LNCAP (cell line): ENCODE measurements around the gene MEF2C.

Source experiments
- TF ChIP-seq, protein P1 (sequence below): fragments of 450-650 bp; IDR thresholded peaks from 2 replicates; pipeline ENCODE4 v1.5.1; 2017; ENCODE audit warnings: mild to moderate bottlenecking

The MEF2C gene

DNA sequence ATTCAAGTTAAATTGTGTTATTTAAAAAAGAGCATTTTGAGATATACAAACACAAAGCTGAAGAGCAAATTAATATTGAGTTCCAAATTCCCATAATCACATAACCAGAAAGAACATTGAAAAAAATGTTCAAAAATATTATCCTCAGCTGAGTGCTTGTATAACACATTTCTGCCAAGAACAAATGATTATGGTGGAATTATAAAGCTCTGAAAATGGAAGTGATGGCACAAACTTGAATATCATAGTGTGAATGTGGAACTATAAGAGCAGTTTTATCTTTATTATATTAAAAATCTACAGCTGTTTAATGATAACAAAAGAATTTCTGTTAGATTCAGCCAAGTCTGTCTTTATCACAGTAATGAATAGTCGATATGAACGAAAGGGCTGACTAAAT is 117.8 kb downstream of the MEF2C start:
- TF ChIP-seq, protein P1, sequence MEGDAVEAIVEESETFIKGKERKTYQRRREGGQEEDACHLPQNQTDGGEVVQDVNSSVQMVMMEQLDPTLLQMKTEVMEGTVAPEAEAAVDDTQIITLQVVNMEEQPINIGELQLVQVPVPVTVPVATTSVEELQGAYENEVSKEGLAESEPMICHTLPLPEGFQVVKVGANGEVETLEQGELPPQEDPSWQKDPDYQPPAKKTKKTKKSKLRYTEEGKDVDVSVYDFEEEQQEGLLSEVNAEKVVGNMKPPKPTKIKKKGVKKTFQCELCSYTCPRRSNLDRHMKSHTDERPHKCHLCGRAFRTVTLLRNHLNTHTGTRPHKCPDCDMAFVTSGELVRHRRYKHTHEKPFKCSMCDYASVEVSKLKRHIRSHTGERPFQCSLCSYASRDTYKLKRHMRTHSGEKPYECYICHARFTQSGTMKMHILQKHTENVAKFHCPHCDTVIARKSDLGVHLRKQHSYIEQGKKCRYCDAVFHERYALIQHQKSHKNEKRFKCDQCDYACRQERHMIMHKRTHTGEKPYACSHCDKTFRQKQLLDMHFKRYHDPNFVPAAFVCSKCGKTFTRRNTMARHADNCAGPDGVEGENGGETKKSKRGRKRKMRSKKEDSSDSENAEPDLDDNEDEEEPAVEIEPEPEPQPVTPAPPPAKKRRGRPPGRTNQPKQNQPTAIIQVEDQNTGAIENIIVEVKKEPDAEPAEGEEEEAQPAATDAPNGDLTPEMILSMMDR, result no peak

DNA sequence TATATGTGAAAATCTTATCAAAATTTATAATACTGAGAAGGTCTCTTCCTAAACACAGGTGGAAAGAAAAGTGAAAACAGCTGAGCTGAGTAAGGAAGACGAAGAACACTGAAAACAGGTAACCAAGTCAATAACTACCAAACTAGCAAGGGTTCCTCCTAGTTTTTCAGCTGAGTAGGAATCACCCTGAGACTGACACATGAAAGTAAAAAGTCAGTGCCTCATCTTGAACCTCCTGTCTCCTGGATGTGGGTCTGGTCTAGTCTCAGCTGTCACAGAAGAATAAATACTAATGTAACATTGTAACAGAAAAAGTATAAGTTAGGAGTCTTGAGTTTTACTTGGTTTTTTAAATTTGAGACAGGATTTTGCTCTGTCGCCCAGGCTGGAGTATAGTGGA is 121.0 kb downstream of the MEF2C start:
- TF ChIP-seq, protein P1, result no peak

DNA sequence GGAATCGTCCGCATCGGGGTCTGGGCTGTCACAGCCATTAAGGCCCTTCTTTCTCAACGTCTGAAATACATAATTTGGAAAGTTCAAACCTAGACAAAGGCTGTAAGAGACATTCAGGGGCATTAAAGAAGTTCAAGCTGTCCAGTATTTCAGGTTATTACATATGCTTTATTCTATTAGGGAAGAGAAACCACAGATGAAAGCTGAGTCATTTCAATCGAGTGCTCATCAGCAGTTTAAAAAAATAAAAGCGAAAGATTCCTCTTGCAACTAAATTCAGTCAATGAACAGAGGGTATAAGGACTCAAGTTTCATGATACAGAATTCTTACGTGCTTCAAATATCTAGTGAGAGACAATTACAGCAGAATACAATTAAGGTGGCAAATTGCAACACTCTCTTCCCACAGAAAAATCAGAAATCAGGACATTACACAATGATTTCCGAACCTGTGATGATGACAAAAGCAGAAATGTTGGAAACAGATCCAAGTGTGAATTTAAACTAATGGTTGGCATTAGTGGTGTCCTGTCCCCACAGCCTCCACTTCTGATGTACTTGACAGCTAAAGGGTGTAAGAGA is 121.6 kb downstream of the MEF2C start:
- TF ChIP-seq, protein P1, result no peak

DNA sequence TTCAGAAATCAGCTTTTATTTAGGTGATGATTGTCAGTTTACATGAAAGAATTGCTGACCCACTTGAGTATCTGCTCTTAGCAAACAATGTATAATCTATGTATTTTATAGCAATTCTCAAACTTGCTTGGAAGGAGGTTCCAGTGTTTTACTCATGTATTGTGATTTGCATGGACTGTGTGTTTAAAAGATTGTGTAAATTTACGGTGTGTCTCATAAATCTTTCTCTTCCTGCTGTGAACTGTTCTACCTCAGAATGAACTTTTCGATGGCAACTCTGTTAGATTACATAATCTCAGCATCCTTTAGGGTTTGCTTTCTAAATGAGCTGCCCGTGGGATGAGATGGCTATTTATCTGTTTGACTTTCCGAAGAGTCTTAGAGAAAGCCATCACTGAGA is 122.5 kb downstream of the MEF2C start:
- TF ChIP-seq, protein P1, result no peak

DNA sequence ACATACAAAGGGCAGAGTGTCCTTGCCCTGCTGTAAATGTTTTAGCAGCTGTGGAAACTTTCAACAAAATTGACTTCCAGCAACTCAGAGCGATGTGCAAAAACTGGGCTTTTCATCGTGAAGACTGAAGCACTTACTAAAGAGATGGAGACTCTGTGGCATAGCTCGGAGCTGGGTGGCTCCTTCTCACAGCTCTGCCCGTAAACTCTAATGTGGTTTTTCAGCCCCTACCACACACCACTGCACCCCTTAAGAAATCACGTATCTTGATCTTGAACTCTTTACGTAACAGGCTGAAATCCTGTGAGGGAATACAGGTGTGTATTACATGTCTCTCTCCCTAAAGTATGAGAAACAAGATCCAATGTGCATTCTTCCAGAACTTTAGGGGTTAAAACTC is 124.4 kb downstream of the MEF2C start:
- TF ChIP-seq, protein P1, result no peak

DNA sequence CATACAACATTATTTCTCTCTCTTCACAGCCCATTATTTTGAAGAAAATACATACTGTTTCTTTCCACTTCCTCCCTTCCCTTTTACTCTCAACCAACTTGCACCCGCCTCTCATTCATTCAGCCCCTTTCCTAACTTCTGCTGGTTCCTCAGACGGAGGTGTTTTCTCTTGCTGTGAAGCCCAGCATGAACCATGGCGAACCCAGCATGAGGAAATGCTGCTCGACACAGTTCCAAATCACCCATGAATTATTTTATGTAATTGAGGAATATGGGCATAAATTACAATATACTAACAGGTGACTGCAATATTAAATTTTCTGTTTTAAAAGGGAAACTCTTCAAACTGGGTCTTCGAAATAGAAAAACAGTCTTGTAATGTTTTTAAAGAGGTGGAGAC is 124.8 kb downstream of the MEF2C start:
- TF ChIP-seq, protein P1, result no peak

DNA sequence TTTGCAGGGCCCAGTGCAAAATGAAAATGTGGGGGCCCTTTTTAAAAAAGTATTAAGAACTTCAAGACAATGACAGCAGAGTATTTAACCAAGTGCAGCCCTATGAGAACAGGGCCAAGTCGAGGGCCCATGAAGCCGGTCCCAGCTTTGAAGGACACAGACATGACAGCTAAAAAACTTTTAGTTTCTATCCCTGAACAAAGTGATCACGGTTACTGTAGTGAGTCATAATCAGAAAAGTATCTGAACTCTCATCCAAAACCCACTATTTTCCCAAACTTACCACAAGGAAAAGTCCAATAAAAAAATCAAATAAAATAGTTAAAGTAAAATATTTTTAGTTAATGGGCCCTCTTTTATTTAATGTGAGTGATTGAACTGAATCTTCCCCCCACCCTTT is 126.0 kb downstream of the MEF2C start:
- TF ChIP-seq, protein P1, result no peak

DNA sequence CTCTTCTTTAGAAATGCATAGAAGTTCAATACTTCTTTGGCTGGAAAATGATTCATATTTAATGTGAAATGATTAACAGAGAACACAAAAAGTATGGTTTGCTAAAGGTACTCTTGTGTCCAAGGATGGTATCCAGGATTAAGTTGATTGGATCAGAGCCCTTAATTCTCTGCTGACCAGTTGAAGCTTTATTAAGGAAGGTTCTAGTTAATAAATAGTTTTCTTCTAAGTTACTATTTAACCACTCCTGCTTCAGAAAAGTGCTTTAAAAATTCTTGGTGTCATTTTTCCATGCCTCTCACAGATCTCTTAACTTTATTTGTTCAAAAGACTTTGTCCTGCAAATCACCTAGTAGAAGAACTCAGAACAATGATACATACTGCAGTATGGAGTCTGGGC is 134.3 kb downstream of the MEF2C start:
- TF ChIP-seq, protein P1, result no peak
